ENCODE results near the gene STX11. TPM values are rescaled to one million over a fixed set of nuclear protein-coding genes. Genes with fewer than 3 reads are reported as not detected.

STX11 gene
- 0.50 and 0.68 TPM in 2 replicates for total RNA-seq

GRCh38 chr6:144149894-144150709, at the start of gene STX11:
TSS of gene STX11 (plus strand) at chr6:144150517. CDS start at chr6:144186628, 36,111 bp downstream.

Other genes with a start within 250 kb of the STX11 start
- 4.1 and 10.7 TPM in 2 replicates for gene PLAGL1, start 142.3 kb upstream of the STX11 start, total RNA-seq
- 40.9 and 110 TPM in 2 replicates for gene SF3B5, start 54.9 kb upstream of the STX11 start, total RNA-seq
- gene UTRN, start 134.8 kb downstream of the STX11 start, total RNA-seq: 35.2 and 53.4 TPM in 2 replicates